GM23338 (cell line): ENCODE results near the gene LIMK2. TPM values are rescaled to one million over a fixed set of nuclear protein-coding genes. Genes with fewer than 3 reads are reported as not detected.

ENCODE experiments used
- ATAC-seq: fragments of 200-7000 bp; cut with Tn5 transposase; 3 replicates; pipeline ENCODE4 v1.9.1; 2020
- DNase-seq: peaks from one replicate; pipeline ENCODE4 v3.0.0-alpha.2; 2015; ENCODE audit warnings: low spot score
- H2AFZ ChIP-seq: fragments of 200-600 bp; sonication (generic); 2 replicates; pipeline ENCODE4 v1.8.0; 2016; ENCODE audit warnings: antibody characterized with exemption, mild to moderate bottlenecking, moderate library complexity
- H3F3A ChIP-seq: fragments of 200-600 bp; sonication (generic); replicated peaks from 2 replicates; pipeline ENCODE4 v1.8.0; 2017; ENCODE audit warnings: antibody characterized with exemption, mixed run types, low read depth
- H3K27ac ChIP-seq: fragments of 200-600 bp; sonication (generic); 2 replicates; pipeline ENCODE4 v1.6.1; 2016; ENCODE audit warnings: low read depth
- H3K27me3 ChIP-seq: fragments of 200-600 bp; sonication (generic); 2 replicates; pipeline ENCODE4 v1.8.0; 2016; ENCODE audit warnings: mild to moderate bottlenecking, mixed run types, moderate library complexity; ENCODE audit not compliant: insufficient read depth
- H3K36me3 ChIP-seq: fragments of 200-600 bp; sonication (generic); 2 replicates; pipeline ENCODE4 v1.8.0; 2016; ENCODE audit warnings: mild to moderate bottlenecking; ENCODE audit not compliant: insufficient read depth
- H3K4me1 ChIP-seq: fragments of 200-600 bp; sonication (generic); 2 replicates; pipeline ENCODE4 v1.8.0; 2016; ENCODE audit warnings: mild to moderate bottlenecking, moderate library complexity; ENCODE audit not compliant: insufficient read depth
- H3K4me2 ChIP-seq: fragments of 200-600 bp; sonication (generic); 2 replicates; pipeline ENCODE4 v1.7.1; 2017; ENCODE audit warnings: mixed run types
- H3K4me3 ChIP-seq: fragments of 200-600 bp; sonication (generic); 2 replicates; pipeline ENCODE4 v1.6.1; 2016; ENCODE audit warnings: mixed run types
- H3K79me2 ChIP-seq: fragments of 200-600 bp; sonication (generic); replicated peaks from 2 replicates; pipeline ENCODE4 v1.8.0; 2017; ENCODE audit warnings: mild to moderate bottlenecking; ENCODE audit not compliant: insufficient read depth
- H3K9me2 ChIP-seq: fragments of 200-600 bp; sonication (generic); 2 replicates; pipeline ENCODE4 v1.8.0; 2017; ENCODE audit not compliant: insufficient read depth
- H4K20me1 ChIP-seq: fragments of 200-600 bp; sonication (generic); replicated peaks from 2 replicates; pipeline ENCODE4 v1.8.0; 2017; ENCODE audit warnings: mild to moderate bottlenecking; ENCODE audit not compliant: insufficient read depth
- H3K27ac Mint-ChIP-seq: 2 replicates; pipeline ENCODE4 v1.8.0; 2020; ENCODE audit warnings: inconsistent platforms, mild to moderate bottlenecking, moderate library complexity, mixed read lengths
- H3K27me3 Mint-ChIP-seq: 3 replicates; pipeline ENCODE4 v1.8.0; 2022; ENCODE audit warnings: low read depth, mild to moderate bottlenecking, moderate library complexity, mixed read lengths, inconsistent platforms; ENCODE audit not compliant: insufficient read depth, poor library complexity
- H3K36me3 Mint-ChIP-seq: 3 replicates; pipeline ENCODE4 v1.8.0; 2021; ENCODE audit warnings: low read depth, mild to moderate bottlenecking, inconsistent platforms, moderate library complexity, mixed read lengths
- H3K4me1 Mint-ChIP-seq: 3 replicates; pipeline ENCODE4 v1.8.0; 2020; ENCODE audit warnings: mild to moderate bottlenecking, inconsistent platforms, mixed read lengths
- H3K4me3 Mint-ChIP-seq: 3 replicates; pipeline ENCODE4 v1.8.0; 2021; ENCODE audit warnings: moderate library complexity, mild to moderate bottlenecking, inconsistent platforms, mixed read lengths
- H3K9me3 Mint-ChIP-seq: 3 replicates; pipeline ENCODE4 v1.8.0; 2020; ENCODE audit warnings: moderate library complexity, mild to moderate bottlenecking, inconsistent platforms, mixed read lengths
- EZH2 ChIP-seq: fragments of 200-600 bp; sonication (generic); IDR thresholded peaks from one replicate; pipeline ENCODE4 v1.8.0; 2017; ENCODE audit warnings: antibody characterized with exemption, mild to moderate bottlenecking, low read depth; ENCODE audit not compliant: unreplicated experiment
- EZH2phosphoT487 ChIP-seq: fragments of 200-600 bp; sonication (generic); IDR thresholded peaks from one replicate; pipeline ENCODE4 v1.8.1; 2018; ENCODE audit warnings: antibody characterized with exemption; ENCODE audit not compliant: unreplicated experiment
- NANOG ChIP-seq: IDR thresholded peaks from 2 replicates; pipeline ENCODE4 v1.6.1; 2016; ENCODE audit warnings: antibody characterized with exemption, borderline replicate concordance
- POLR2AphosphoS5 ChIP-seq: IDR thresholded peaks from 2 replicates; pipeline ENCODE4 v1.6.1; 2016; ENCODE audit warnings: antibody characterized with exemption, low read depth
- STAT1 ChIP-seq: IDR thresholded peaks from one replicate; pipeline ENCODE4 v1.6.1; 2016; ENCODE audit warnings: antibody characterized with exemption; ENCODE audit not compliant: unreplicated experiment
- ZNF331 ChIP-seq: fragments of 250-450 bp; sonication (Bioruptor Pico); IDR thresholded peaks from 2 replicates; pipeline ENCODE4 v1.5.0; 2020; ENCODE audit warnings: low read depth, mild to moderate bottlenecking, moderate library complexity
- polyA plus RNA-seq: library from polyadenylated mRNA; unstranded; fragments of >200 nt; fragmentation: Nextera tagmentation; extraction: Ambion mirVana; gene quantifications from 2 replicates; pipeline ENCODE4 v1.2.1, GENCODE V29; 2016
- total RNA-seq: library from RNA; depleted of rRNA; stranded (reverse); fragments of >200 nt; shearing (Covaris generic); gene quantifications from 2 replicates; pipeline ENCODE4 v1.2.3, GENCODE V29; 2014
- TF ChIP-seq, protein P1 (sequence below): fragments of 250-450 bp; sonication (Bioruptor Pico); IDR thresholded peaks from 2 replicates; pipeline ENCODE4 v1.5.0; 2020; ENCODE audit warnings: mild to moderate bottlenecking, moderate library complexity
- TF ChIP-seq, protein P2 (sequence below): IDR thresholded peaks from 2 replicates; pipeline ENCODE4 v1.6.1; 2016; ENCODE audit warnings: antibody characterized with exemption
- TF ChIP-seq, protein P3 (sequence below), 2 experiments: fragments of 200-600 bp in 1 of 2; sonication (generic) in 1 of 2; conservative IDR thresholded peaks; 2 replicates each; pipeline versions ENCODE4 v1.5.1 to v1.6.1; 2016 to 2017; ENCODE audit warnings: antibody characterized with exemption in 2 of 2, low read depth in 2 of 2, mild to moderate bottlenecking in 2 of 2, moderate library complexity in 1 of 2

Gene LIMK2
- total and polyA plus RNA-seq, 2 experiments from 2014 or later: 12.5 to 39.8 TPM

DNA sequence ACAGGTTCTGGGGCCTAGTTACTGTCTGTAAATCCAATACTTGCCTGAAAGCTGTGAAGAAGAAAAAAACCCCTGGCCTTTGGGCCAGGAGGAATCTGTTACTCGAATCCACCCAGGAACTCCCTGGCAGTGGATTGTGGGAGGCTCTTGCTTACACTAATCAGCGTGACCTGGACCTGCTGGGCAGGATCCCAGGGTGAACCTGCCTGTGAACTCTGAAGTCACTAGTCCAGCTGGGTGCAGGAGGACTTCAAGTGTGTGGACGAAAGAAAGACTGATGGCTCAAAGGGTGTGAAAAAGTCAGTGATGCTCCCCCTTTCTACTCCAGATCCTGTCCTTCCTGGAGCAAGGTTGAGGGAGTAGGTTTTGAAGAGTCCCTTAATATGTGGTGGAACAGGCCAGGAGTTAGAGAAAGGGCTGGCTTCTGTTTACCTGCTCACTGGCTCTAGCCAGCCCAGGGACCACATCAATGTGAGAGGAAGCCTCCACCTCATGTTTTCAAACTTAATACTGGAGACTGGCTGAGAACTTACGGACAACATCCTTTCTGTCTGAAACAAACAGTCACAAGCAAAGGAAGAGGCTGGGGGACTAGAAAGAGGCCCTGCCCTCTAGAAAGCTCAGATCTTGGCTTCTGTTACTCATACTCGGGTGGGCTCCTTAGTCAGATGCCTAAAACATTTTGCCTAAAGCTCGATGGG is 66.7 kb downstream of the LIMK2 start (continued):
- TF ChIP-seq, protein P1, sequence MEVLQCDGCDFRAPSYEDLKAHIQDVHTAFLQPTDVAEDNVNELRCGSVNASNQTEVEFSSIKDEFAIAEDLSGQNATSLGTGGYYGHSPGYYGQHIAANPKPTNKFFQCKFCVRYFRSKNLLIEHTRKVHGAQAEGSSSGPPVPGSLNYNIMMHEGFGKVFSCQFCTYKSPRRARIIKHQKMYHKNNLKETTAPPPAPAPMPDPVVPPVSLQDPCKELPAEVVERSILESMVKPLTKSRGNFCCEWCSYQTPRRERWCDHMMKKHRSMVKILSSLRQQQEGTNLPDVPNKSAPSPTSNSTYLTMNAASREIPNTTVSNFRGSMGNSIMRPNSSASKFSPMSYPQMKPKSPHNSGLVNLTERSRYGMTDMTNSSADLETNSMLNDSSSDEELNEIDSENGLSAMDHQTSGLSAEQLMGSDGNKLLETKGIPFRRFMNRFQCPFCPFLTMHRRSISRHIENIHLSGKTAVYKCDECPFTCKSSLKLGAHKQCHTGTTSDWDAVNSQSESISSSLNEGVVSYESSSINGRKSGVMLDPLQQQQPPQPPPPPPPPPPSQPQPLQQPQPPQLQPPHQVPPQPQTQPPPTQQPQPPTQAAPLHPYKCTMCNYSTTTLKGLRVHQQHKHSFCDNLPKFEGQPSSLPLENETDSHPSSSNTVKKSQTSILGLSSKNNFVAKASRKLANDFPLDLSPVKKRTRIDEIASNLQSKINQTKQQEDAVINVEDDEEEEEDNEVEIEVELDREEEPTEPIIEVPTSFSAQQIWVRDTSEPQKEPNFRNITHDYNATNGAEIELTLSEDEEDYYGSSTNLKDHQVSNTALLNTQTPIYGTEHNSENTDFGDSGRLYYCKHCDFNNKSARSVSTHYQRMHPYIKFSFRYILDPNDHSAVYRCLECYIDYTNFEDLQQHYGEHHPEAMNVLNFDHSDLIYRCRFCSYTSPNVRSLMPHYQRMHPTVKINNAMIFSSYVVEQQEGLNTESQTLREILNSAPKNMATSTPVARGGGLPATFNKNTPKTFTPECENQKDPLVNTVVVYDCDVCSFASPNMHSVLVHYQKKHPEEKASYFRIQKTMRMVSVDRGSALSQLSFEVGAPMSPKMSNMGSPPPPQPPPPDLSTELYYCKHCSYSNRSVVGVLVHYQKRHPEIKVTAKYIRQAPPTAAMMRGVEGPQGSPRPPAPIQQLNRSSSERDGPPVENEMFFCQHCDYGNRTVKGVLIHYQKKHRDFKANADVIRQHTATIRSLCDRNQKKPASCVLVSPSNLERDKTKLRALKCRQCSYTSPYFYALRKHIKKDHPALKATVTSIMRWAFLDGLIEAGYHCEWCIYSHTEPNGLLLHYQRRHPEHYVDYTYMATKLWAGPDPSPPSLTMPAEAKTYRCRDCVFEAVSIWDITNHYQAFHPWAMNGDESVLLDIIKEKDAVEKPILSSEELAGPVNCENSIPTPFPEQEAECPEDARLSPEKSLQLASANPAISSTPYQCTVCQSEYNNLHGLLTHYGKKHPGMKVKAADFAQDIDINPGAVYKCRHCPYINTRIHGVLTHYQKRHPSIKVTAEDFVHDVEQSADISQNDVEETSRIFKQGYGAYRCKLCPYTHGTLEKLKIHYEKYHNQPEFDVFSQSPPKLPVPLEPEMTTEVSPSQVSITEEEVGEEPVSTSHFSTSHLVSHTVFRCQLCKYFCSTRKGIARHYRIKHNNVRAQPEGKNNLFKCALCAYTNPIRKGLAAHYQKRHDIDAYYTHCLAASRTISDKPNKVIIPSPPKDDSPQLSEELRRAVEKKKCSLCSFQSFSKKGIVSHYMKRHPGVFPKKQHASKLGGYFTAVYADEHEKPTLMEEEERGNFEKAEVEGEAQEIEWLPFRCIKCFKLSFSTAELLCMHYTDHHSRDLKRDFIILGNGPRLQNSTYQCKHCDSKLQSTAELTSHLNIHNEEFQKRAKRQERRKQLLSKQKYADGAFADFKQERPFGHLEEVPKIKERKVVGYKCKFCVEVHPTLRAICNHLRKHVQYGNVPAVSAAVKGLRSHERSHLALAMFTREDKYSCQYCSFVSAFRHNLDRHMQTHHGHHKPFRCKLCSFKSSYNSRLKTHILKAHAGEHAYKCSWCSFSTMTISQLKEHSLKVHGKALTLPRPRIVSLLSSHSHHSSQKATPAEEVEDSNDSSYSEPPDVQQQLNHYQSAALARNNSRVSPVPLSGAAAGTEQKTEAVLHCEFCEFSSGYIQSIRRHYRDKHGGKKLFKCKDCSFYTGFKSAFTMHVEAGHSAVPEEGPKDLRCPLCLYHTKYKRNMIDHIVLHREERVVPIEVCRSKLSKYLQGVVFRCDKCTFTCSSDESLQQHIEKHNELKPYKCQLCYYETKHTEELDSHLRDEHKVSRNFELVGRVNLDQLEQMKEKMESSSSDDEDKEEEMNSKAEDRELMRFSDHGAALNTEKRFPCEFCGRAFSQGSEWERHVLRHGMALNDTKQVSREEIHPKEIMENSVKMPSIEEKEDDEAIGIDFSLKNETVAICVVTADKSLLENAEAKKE: no peak
- TF ChIP-seq, protein P2, sequence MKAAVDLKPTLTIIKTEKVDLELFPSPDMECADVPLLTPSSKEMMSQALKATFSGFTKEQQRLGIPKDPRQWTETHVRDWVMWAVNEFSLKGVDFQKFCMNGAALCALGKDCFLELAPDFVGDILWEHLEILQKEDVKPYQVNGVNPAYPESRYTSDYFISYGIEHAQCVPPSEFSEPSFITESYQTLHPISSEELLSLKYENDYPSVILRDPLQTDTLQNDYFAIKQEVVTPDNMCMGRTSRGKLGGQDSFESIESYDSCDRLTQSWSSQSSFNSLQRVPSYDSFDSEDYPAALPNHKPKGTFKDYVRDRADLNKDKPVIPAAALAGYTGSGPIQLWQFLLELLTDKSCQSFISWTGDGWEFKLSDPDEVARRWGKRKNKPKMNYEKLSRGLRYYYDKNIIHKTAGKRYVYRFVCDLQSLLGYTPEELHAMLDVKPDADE: no peak
- TF ChIP-seq NANOG: no peak
- no peak for TF ChIP-seq STAT1
- no peak for TF ChIP-seq EZH2
- no peak for TF ChIP-seq POLR2AphosphoS5
- TF ChIP-seq EZH2phosphoT487: no peak
- TF ChIP-seq ZNF331 (CRISPR knock-in tag): no peak

DNA sequence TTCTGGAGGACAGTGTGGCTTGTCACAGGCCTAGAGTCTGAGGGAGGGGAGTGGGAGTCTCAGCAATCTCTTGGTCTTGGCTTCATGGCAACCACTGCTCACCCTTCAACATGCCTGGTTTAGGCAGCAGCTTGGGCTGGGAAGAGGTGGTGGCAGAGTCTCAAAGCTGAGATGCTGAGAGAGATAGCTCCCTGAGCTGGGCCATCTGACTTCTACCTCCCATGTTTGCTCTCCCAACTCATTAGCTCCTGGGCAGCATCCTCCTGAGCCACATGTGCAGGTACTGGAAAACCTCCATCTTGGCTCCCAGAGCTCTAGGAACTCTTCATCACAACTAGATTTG is 67.2 kb downstream of the LIMK2 start:
- Mint-ChIP-seq H3K9me3 (no peaks in the 10 kb centered on the region), H3K4me3 (no peak overlapping the region), H3K36me3 (peaks cover 28% of the 10 kb centered on the region), H3K4me1 (peaks cover 7% of the 10 kb centered on the region), H3K27me3 (peaks cover 2% of the 10 kb centered on the region), H3K27ac (no peak overlapping the region)
- Histone ChIP-seq H3K4me3 (no peak overlapping the region), H3F3A (no peaks in the 10 kb centered on the region), H3K27ac (no peak overlapping the region), H3K36me3 (peaks cover 14% of the 10 kb centered on the region), H3K4me2 (no peak overlapping the region), H3K4me1 (no peaks in the 10 kb centered on the region), H4K20me1 (no peaks in the 10 kb centered on the region), H2AFZ (no peak overlapping the region), H3K9me2 (no peaks in the 10 kb centered on the region), H3K79me2 (no peaks in the 10 kb centered on the region), H3K27me3 (no peaks in the 10 kb centered on the region)
- ATAC-seq: no peak
- no peak for DNase-seq
- TF ChIP-seq, protein P2: no peak
- TF ChIP-seq NANOG: no peak
- TF ChIP-seq, protein P3, sequence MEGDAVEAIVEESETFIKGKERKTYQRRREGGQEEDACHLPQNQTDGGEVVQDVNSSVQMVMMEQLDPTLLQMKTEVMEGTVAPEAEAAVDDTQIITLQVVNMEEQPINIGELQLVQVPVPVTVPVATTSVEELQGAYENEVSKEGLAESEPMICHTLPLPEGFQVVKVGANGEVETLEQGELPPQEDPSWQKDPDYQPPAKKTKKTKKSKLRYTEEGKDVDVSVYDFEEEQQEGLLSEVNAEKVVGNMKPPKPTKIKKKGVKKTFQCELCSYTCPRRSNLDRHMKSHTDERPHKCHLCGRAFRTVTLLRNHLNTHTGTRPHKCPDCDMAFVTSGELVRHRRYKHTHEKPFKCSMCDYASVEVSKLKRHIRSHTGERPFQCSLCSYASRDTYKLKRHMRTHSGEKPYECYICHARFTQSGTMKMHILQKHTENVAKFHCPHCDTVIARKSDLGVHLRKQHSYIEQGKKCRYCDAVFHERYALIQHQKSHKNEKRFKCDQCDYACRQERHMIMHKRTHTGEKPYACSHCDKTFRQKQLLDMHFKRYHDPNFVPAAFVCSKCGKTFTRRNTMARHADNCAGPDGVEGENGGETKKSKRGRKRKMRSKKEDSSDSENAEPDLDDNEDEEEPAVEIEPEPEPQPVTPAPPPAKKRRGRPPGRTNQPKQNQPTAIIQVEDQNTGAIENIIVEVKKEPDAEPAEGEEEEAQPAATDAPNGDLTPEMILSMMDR (conservative IDR thresholded peaks at IDR 0.05; ENCODE audit: low read depth in 2 of 2): no peak
- TF ChIP-seq EZH2: no peak
